H9 (cell line): ENCODE measurements around the gene FHIT. TPM values are rescaled to one million over a fixed set of nuclear protein-coding genes. Genes with fewer than 3 reads are reported as not detected.

ENCODE experiments used
- DNase-seq: peaks from one replicate; pipeline ENCODE4 v3.0.0-alpha.2; 2017
- H2AFZ ChIP-seq: one replicate; pipeline ENCODE4 v1.6.1; 2013; ENCODE audit warnings: mild to moderate bottlenecking, low read length, control low read depth, moderate library complexity
- H2AK5ac ChIP-seq: 2 replicates; pipeline ENCODE4 v1.6.1; 2013; ENCODE audit warnings: low read length, control low read depth, mixed read lengths; ENCODE audit not compliant: insufficient read length
- H2BK120ac ChIP-seq: one replicate; pipeline ENCODE4 v1.6.1; 2013; ENCODE audit warnings: low read depth, mild to moderate bottlenecking, low read length, control low read depth, inconsistent platforms; ENCODE audit not compliant: poor library complexity, severe bottlenecking
- H2BK12ac ChIP-seq: 2 replicates; pipeline ENCODE4 v1.6.1; 2013; ENCODE audit warnings: low read length, control low read depth, mixed read lengths, low read depth; ENCODE audit not compliant: insufficient read length
- H2BK15ac ChIP-seq: 2 replicates; pipeline ENCODE4 v1.6.1; 2013; ENCODE audit warnings: low read depth, low read length, control low read depth
- H2BK20ac ChIP-seq: one replicate; pipeline ENCODE4 v1.6.1; 2013; ENCODE audit warnings: low read depth, mild to moderate bottlenecking, low read length, control low read depth, inconsistent platforms; ENCODE audit not compliant: poor library complexity, severe bottlenecking
- H2BK5ac ChIP-seq: 2 replicates; pipeline ENCODE4 v1.6.1; 2013; ENCODE audit warnings: low read length, control low read depth, mixed read lengths; ENCODE audit not compliant: insufficient read length
- H3K14ac ChIP-seq: 2 replicates; pipeline ENCODE4 v1.6.1; 2013; ENCODE audit warnings: low read length, control low read depth; ENCODE audit not compliant: insufficient read depth
- H3K18ac ChIP-seq: 2 replicates; pipeline ENCODE4 v1.6.1; 2013; ENCODE audit warnings: low read depth, mild to moderate bottlenecking, mixed read lengths, low read length, control low read depth; ENCODE audit not compliant: insufficient read length
- H3K23ac ChIP-seq: 2 replicates; pipeline ENCODE4 v1.6.1; 2013; ENCODE audit warnings: low read length, control low read depth, mixed read lengths, low read depth; ENCODE audit not compliant: insufficient read length
- H3K23me2 ChIP-seq: 2 replicates; pipeline ENCODE4 v1.6.1; 2013; ENCODE audit warnings: low read depth, mild to moderate bottlenecking, mixed read lengths, low read length, control low read depth; ENCODE audit not compliant: insufficient read length, poor library complexity, severe bottlenecking
- H3K27ac ChIP-seq: 2 replicates; pipeline ENCODE4 v1.5.1; 2013; ENCODE audit warnings: low read length, control low read depth, mixed read lengths, low read depth; ENCODE audit not compliant: insufficient read length
- H3K27me3 ChIP-seq: 2 replicates; pipeline ENCODE4 v1.6.1; 2013; ENCODE audit warnings: low read length, control low read depth, inconsistent platforms; ENCODE audit not compliant: insufficient read depth
- H3K4ac ChIP-seq: 2 replicates; pipeline ENCODE4 v1.6.1; 2013; ENCODE audit warnings: low read depth, mild to moderate bottlenecking, control low read depth, inconsistent platforms, low read length, moderate library complexity
- H3K4me1 ChIP-seq: 2 replicates; pipeline ENCODE4 v1.6.1; 2013; ENCODE audit warnings: low read length, control low read depth, inconsistent platforms; ENCODE audit not compliant: insufficient read depth
- H3K4me2 ChIP-seq: 2 replicates; pipeline ENCODE4 v1.6.1; 2013; ENCODE audit warnings: low read length, control low read depth, mixed read lengths; ENCODE audit not compliant: insufficient read length, insufficient read depth
- H3K56ac ChIP-seq: 2 replicates; pipeline ENCODE4 v1.6.1; 2013; ENCODE audit warnings: low read depth, mild to moderate bottlenecking, mixed read lengths, low read length, control low read depth; ENCODE audit not compliant: insufficient read length
- H3K79me1 ChIP-seq: 2 replicates; pipeline ENCODE4 v1.6.1; 2013; ENCODE audit warnings: low read depth, mild to moderate bottlenecking, moderate library complexity, low read length, control low read depth, inconsistent platforms; ENCODE audit not compliant: insufficient read depth, poor library complexity, severe bottlenecking
- H3K79me2 ChIP-seq: 2 replicates; pipeline ENCODE4 v1.6.1; 2013; ENCODE audit warnings: low read length, control low read depth, inconsistent platforms; ENCODE audit not compliant: insufficient read depth
- H3K9ac ChIP-seq: 2 replicates; pipeline ENCODE4 v1.6.1; 2013; ENCODE audit warnings: low read length, control low read depth, mixed read lengths; ENCODE audit not compliant: insufficient read length; ENCODE audit errors: extremely low read depth
- H3K9me3 ChIP-seq: one replicate; pipeline ENCODE4 v1.6.1; 2013; ENCODE audit warnings: low read depth, low read length, inconsistent platforms; ENCODE audit not compliant: control insufficient read depth
- H3T11ph ChIP-seq: one replicate; pipeline ENCODE4 v1.6.1; 2013; ENCODE audit warnings: mild to moderate bottlenecking, low read length, control low read depth, inconsistent platforms
- H4K20me1 ChIP-seq: one replicate; pipeline ENCODE4 v1.6.1; 2013; ENCODE audit not compliant: control insufficient read depth, insufficient read length, insufficient read depth
- H4K5ac ChIP-seq: 2 replicates; pipeline ENCODE4 v1.6.1; 2013; ENCODE audit warnings: low read depth, mild to moderate bottlenecking, mixed read lengths, low read length, control low read depth; ENCODE audit not compliant: insufficient read length
- H4K8ac ChIP-seq: replicated peaks from 2 replicates; pipeline ENCODE4 v1.6.1; 2013; ENCODE audit warnings: low read length, control low read depth, mixed read lengths, low read depth; ENCODE audit not compliant: insufficient read length
- H4K91ac ChIP-seq: 2 replicates; pipeline ENCODE4 v1.6.1; 2013; ENCODE audit warnings: low read depth, mild to moderate bottlenecking, moderate library complexity, mixed read lengths, low read length, control low read depth; ENCODE audit not compliant: insufficient read length
- H3K27ac Mint-ChIP-seq, 3 experiments: 2 replicates in 2 of 3; 3 replicates in 1 of 3; pipeline ENCODE4 v1.8.0; 2020 to 2021; ENCODE audit warnings: mixed read lengths in 3 of 3, mild to moderate bottlenecking in 1 of 3, moderate library complexity in 1 of 3
- H3K27me3 Mint-ChIP-seq: 2 replicates; pipeline ENCODE4 v1.8.0; 2021; ENCODE audit warnings: low read depth, mild to moderate bottlenecking, moderate library complexity, mixed read lengths
- H3K36me3 Mint-ChIP-seq, 3 experiments: 2 replicates in 2 of 3; 3 replicates in 1 of 3; pipeline ENCODE4 v1.8.0; 2020 to 2021; ENCODE audit warnings: low read depth in 3 of 3, mixed read lengths in 3 of 3; ENCODE audit not compliant: insufficient read depth in 1 of 3
- H3K4me1 Mint-ChIP-seq, 2 experiments: 2 replicates each; pipeline ENCODE4 v1.8.0; 2020; ENCODE audit warnings: mixed read lengths in 2 of 2
- H3K4me3 Mint-ChIP-seq, 2 experiments: 2 replicates in 1 of 2; 3 replicates in 1 of 2; pipeline ENCODE4 v1.8.0; 2020 to 2021; ENCODE audit warnings: mild to moderate bottlenecking in 2 of 2, mixed read lengths in 2 of 2, moderate library complexity in 1 of 2
- H3K9me3 Mint-ChIP-seq, 2 experiments: 2 replicates in 1 of 2; 3 replicates in 1 of 2; pipeline ENCODE4 v1.8.0; 2020; ENCODE audit warnings: mild to moderate bottlenecking in 2 of 2, mixed read lengths in 2 of 2, moderate library complexity in 1 of 2
- CTCF ChIP-seq: fragments of 200-600 bp; sonication (generic); conservative IDR thresholded peaks from 3 replicates; pipeline ENCODE4 v1.8.0; 2021; ENCODE audit warnings: antibody characterized with exemption, mild to moderate bottlenecking
- WGBS: extraction: QIAGEN DNeasy Blood & Tissue Kit; methylation state at CpG from one replicate; pipeline ENCODE4 v1.1.7; 2013; ENCODE audit warnings: missing lambda C conversion rate, low lambda C conversion rate, mixed read lengths; ENCODE audit not compliant: insufficient read length; ENCODE audit errors: extremely low coverage; 5-methylcytosine and 5-hydroxymethylcytosine counted together
- total RNA-seq: library from RNA; stranded (reverse); gene quantifications from 2 replicates; pipeline ENCODE4 v1.2.1, GENCODE V29; 2021

The FHIT gene
- total RNA-seq, 1 experiment from 2014 or later, result 3.0 TPM

GRCh38 chr3:60497902-60498301 is 753.4 kb downstream of the FHIT start:
- H2AFZ ChIP-seq, result no peak overlapping the region

More at GRCh38 chr3:60497902-60498301, 753.4 kb downstream of the FHIT start:
- no peaks in the 10 kb centered on the region for H3K79me1 ChIP-seq
- no peak for DNase-seq
- Mint-ChIP-seq H3K36me3 (no peaks in the 10 kb centered on the region), H3K27ac (no peak overlapping the region), H3K4me3 (no peak overlapping the region), H3K4me1 (0 out of 4 replicates have a peak, but pooled peaks cover 0 to 3% of the 10 kb centered on the region in 2 experiments), H3K9me3 (no peaks in the 10 kb centered on the region), H3K27me3 (no peaks in the 10 kb centered on the region)
- no peak overlapping the region for H3K4me2 ChIP-seq
- no peak overlapping the region for H4K5ac ChIP-seq
- H3K4ac ChIP-seq, result no peak overlapping the region
- H2BK5ac ChIP-seq, result no peak overlapping the region
- H4K20me1 ChIP-seq, result no peaks in the 10 kb centered on the region
- no peak for TF ChIP-seq CTCF
- H2BK20ac ChIP-seq, result no peak overlapping the region
- H4K91ac ChIP-seq, result no peak overlapping the region
- no peak overlapping the region for H3T11ph ChIP-seq
- H2BK12ac ChIP-seq, result no peak overlapping the region
- no peaks in the 10 kb centered on the region for H3K9me3 ChIP-seq
- H3K18ac ChIP-seq, result no peak overlapping the region
- no peak overlapping the region for H3K27ac ChIP-seq
- no peak overlapping the region for H2AK5ac ChIP-seq
- no peaks in the 10 kb centered on the region; the same call in 1 of the 2 replicates for H3K4me1 ChIP-seq
- H3K23ac ChIP-seq, result no peak overlapping the region
- no peak overlapping the region for H3K9ac ChIP-seq
- H3K27me3 ChIP-seq, result no peaks in the 10 kb centered on the region
- H3K23me2 ChIP-seq, result no peaks in the 10 kb centered on the region
- H2BK15ac ChIP-seq, result no peak overlapping the region
- WGBS, result no CpG with 5 or more reads among the region's 1 CpG
- H3K14ac ChIP-seq, result no peak overlapping the region
- no peak overlapping the region for H2BK120ac ChIP-seq
- no peaks in the 10 kb centered on the region for H3K79me2 ChIP-seq
- no peak overlapping the region for H4K8ac ChIP-seq
- no peak overlapping the region for H3K56ac ChIP-seq
